Stimulated activated CD4-positive, alpha-beta T cell treated with anti-CD3 and anti-CD28 coated beads, Interleukin-2, amount 100 ng/mL, for 48 hours (primary cell): ENCODE results near the gene ANKRD37.
A peak's percentile ranks its signal among the peaks of the same experiment; 100 is the strongest.

Source experiments
- DNase-seq, 2 donors: peaks; one replicate each; pipeline ENCODE4 v3.0.0-alpha.2; 2020

Gene ANKRD37

GRCh38 chr4:185381288-185382196 is 15.1 kb upstream of the ANKRD37 start:
- DNase-seq: no peak

- DNase-seq: no peak
These were observed 13.9 kb upstream of the ANKRD37 start for GRCh38 chr4:185382754-185383153.

- no peak for DNase-seq
These were observed 13.2 kb upstream of the ANKRD37 start for GRCh38 chr4:185383451-185383850.

GRCh38 chr4:185384061-185384460 is 12.6 kb upstream of the ANKRD37 start:
- DNase-seq: no peak

GRCh38 chr4:185384930-185385331 is 11.7 kb upstream of the ANKRD37 start:
- DNase-seq: no peak

GRCh38 chr4:185387957-185388356 is 8.7 kb upstream of the ANKRD37 start:
- no peak for DNase-seq

- no peak for DNase-seq
These were observed 5.7 kb upstream of the ANKRD37 start for GRCh38 chr4:185390941-185391340.

- DNase-seq: no peak
These were observed 4.5 kb upstream of the ANKRD37 start for GRCh38 chr4:185392156-185392555.

- DNase-seq: no peak
These were observed 1.9 kb upstream of the ANKRD37 start for GRCh38 chr4:185394568-185395237.

- DNase-seq: no peak
These were observed 1.2 kb upstream of the ANKRD37 start, which contains the start of gene LRP2BP for GRCh38 chr4:185395238-185395955. Gene LRP2BP, minus strand, starts transcription at chr4:185395924. Its CDS starts 17,738 bp downstream, at chr4:185378186.

GRCh38 chr4:185395956-185396723 is 501 bp upstream of the ANKRD37 start:
- DNase-seq: peak; percentile 93 to 95

GRCh38 chr4:185398618-185399017 is 2.0 kb downstream of the ANKRD37 start:
- no peak for DNase-seq

- DNase-seq: no peak
These were observed 2.8 kb downstream of the ANKRD37 start for GRCh38 chr4:185399466-185399865.

- DNase-seq: no peak
These were observed 7.4 kb downstream of the ANKRD37 start for GRCh38 chr4:185404031-185404430.

- no peak for DNase-seq
These were observed 8.8 kb downstream of the ANKRD37 start for GRCh38 chr4:185405296-185405999.

- no peak for DNase-seq
These were observed 11.8 kb downstream of the ANKRD37 start for GRCh38 chr4:185408432-185408831.

GRCh38 chr4:185411849-185412248 is 15.2 kb downstream of the ANKRD37 start:
- no peak for DNase-seq

GRCh38 chr4:185412412-185412811 is 15.8 kb downstream of the ANKRD37 start:
- no peak for DNase-seq

GRCh38 chr4:185416955-185417354 is 20.3 kb downstream of the ANKRD37 start:
- no peak for DNase-seq

- DNase-seq: no peak
These were observed 24.9 kb downstream of the ANKRD37 start for GRCh38 chr4:185421366-185422124.
